Tibial nerve (tissue), 4 donors: Measurements from ENCODE around the gene FBXL7.

ENCODE experiments used
- EP300 ChIP-seq, 2 donors: sonication (generic); formaldehyde crosslinking; IDR thresholded peaks; one replicate each; pipeline ENCODE4 v1.6.1; 2017; ENCODE audit warnings: antibody characterized with exemption in 2 of 2, mild to moderate bottlenecking in 1 of 2
- POLR2A ChIP-seq, 2 donors: fragments of 450-650 bp; IDR thresholded peaks; one replicate each; pipeline ENCODE4 v1.6.1; 2017; ENCODE audit warnings: antibody characterized with exemption in 2 of 2, mild to moderate bottlenecking in 2 of 2, moderate library complexity in 2 of 2
- TF ChIP-seq, protein P1 (sequence below), 5 experiments: fragments of 200-600 bp in 3 of 5; fragments of 450-650 bp in 2 of 5; sonication (generic) in 3 of 5; IDR thresholded peaks; one replicate each; pipeline ENCODE4 v1.5.1; 2016 to 2019; ENCODE audit warnings: antibody characterized with exemption in 5 of 5, mild to moderate bottlenecking in 3 of 5, moderate library complexity in 2 of 5

DNA sequence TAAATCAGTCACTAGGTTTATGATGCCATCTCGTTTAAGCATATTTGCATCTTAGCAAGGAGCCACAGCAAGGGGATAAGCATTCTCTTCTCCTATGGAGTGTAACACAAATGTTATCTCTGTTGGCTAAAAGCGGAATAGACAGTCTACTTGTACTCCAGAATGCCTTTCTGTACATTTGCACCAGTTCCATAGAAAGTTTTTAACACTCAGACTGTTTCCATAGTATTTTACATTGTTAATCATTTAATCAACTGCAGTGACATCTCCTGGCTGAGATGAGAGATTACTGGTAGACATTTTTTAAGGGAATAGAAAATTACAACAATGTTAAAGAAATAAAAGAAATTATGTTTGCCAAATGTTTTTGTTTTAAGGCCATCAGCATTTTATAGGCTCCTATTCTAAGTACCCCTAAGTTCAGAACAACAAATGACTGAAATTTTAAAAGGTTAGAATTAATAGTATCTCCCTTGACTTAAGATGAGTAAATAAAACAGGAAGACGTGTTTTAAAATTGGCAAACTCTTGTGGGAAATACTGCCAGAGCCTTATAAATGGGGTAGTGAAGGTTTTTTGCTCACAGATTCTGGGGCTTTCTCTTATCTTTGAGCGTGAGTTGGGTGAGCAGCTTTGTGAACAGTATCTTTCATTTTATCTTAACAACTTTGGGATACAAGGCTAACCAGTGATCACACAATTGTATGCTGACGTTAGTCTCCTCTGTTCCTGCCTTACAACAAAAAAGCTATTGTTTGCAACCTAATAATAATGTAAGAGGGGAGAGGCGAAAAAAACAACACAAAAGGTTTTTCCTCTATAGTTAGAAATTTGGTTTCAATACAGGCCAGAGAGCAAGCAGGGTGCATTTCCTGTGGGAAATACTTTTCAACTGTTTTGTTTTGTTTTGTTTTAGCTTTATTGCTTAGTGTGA is 294.3 kb downstream of the FBXL7 start:
- no peak for TF ChIP-seq POLR2A (IDR thresholded peaks at IDR 0.05)
- TF ChIP-seq, protein P1, sequence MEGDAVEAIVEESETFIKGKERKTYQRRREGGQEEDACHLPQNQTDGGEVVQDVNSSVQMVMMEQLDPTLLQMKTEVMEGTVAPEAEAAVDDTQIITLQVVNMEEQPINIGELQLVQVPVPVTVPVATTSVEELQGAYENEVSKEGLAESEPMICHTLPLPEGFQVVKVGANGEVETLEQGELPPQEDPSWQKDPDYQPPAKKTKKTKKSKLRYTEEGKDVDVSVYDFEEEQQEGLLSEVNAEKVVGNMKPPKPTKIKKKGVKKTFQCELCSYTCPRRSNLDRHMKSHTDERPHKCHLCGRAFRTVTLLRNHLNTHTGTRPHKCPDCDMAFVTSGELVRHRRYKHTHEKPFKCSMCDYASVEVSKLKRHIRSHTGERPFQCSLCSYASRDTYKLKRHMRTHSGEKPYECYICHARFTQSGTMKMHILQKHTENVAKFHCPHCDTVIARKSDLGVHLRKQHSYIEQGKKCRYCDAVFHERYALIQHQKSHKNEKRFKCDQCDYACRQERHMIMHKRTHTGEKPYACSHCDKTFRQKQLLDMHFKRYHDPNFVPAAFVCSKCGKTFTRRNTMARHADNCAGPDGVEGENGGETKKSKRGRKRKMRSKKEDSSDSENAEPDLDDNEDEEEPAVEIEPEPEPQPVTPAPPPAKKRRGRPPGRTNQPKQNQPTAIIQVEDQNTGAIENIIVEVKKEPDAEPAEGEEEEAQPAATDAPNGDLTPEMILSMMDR (IDR thresholded peaks at IDR 0.05), result peak in 3 of 5 experiments; percentile 8 to 39 (median 38)
- no peak for TF ChIP-seq EP300 (IDR thresholded peaks at IDR 0.05)
